Gastroesophageal sphincter (tissue), 4 donors: ENCODE measurements around the gene MVD. TPM values are rescaled to one million over a fixed set of nuclear protein-coding genes. Genes with fewer than 3 reads are reported as not detected.

Experiments used
- ATAC-seq: fragments of 150-250 bp; one replicate; pipeline ENCODE4 v1.9.1; 2016; ENCODE audit warnings: mild to moderate bottlenecking, moderate library complexity
- H3K27ac ChIP-seq, 4 donors: fragments of 200-600 bp; sonication (generic) in 3 of 4; 1 replicate in 3 of 4; 2 replicates in 1 of 4; pipeline ENCODE4 v1.5.1; 2016 to 2019
- H3K27me3 ChIP-seq: fragments of 200-600 bp; sonication (generic); one replicate; pipeline ENCODE4 v1.5.1; 2019
- H3K36me3 ChIP-seq, 2 donors: fragments of 200-600 bp; sonication (generic); one replicate each; pipeline ENCODE4 v1.5.1; 2019; ENCODE audit warnings: control low read depth in 1 of 2
- H3K4me1 ChIP-seq, 3 donors: fragments of 200-600 bp; sonication (generic); 1 replicate in 2 of 3; 2 replicates in 1 of 3; pipeline ENCODE4 v1.5.1; 2016 to 2019; ENCODE audit warnings: control low read depth in 2 of 3
- H3K4me3 ChIP-seq, 2 donors: fragments of 200-600 bp; sonication (generic); one replicate each; pipeline ENCODE4 v1.5.1; 2019; ENCODE audit warnings: mild to moderate bottlenecking in 1 of 2, moderate library complexity in 1 of 2
- H3K9me3 ChIP-seq, 3 donors: fragments of 200-600 bp; sonication (generic); one replicate each; pipeline ENCODE4 v1.5.1; 2017 to 2019; ENCODE audit warnings: control low read depth in 2 of 3
- CTCF ChIP-seq, 4 experiments: fragments of 200-600 bp in 2 of 4; fragments of 450-650 bp in 2 of 4; sonication (generic) in 1 of 4; IDR thresholded peaks; one replicate each; pipeline ENCODE4 v1.5.1; 2017 to 2019; ENCODE audit warnings: antibody characterized with exemption in 4 of 4, mild to moderate bottlenecking in 2 of 4, moderate library complexity in 2 of 4
- EP300 ChIP-seq: sonication (generic); formaldehyde crosslinking; IDR thresholded peaks from one replicate; pipeline ENCODE4 v1.6.1; 2017; ENCODE audit warnings: antibody characterized with exemption, mild to moderate bottlenecking
- POLR2A ChIP-seq, 2 donors: fragments of 450-650 bp; IDR thresholded peaks; one replicate each; pipeline ENCODE4 v1.6.1; 2017; ENCODE audit warnings: antibody characterized with exemption in 2 of 2, mild to moderate bottlenecking in 2 of 2, moderate library complexity in 1 of 2
- POLR2AphosphoS5 ChIP-seq: sonication (generic); formaldehyde crosslinking; IDR thresholded peaks from one replicate; pipeline ENCODE4 v1.6.1; 2017; ENCODE audit warnings: antibody characterized with exemption
- WGBS, 2 donors: methylation state at CpG; one replicate each; pipeline ENCODE4 v1.1.5; 2018; ENCODE audit warnings: low coverage in 1 of 2; 5-methylcytosine and 5-hydroxymethylcytosine counted together
- total RNA-seq, 4 donors: library from RNA; depleted of rRNA; stranded (reverse); fragments of >200 nt; gene quantifications; one replicate each; pipeline ENCODE4 v1.1.0, GENCODE V29; 2016

MVD gene
- total RNA-seq, 4 donors from 2014 or later: 21.3 to 30.3 (median 26.6) TPM

GRCh38 chr16:88636488-88637265 is 26.2 kb downstream of the MVD start:
- no peak overlapping the region for H3K27ac ChIP-seq
- peaks cover 0 to 19% (median 3%) of the 10 kb centered on the region in 3 donors for H3K4me1 ChIP-seq
- no peaks in the 10 kb centered on the region for H3K9me3 ChIP-seq
- no peak for TF ChIP-seq POLR2AphosphoS5
- TF ChIP-seq POLR2A (IDR thresholded peaks at IDR 0.05): no peak
- H3K27me3 ChIP-seq: peaks cover 79% of the 10 kb centered on the region
- peaks cover 0 to 22% of the 10 kb centered on the region in 2 donors for H3K36me3 ChIP-seq
- no peak overlapping the region for H3K4me3 ChIP-seq
- WGBS, 2 donors: 80 to 90% methylated on average over 1 to 7 of the region's 23 CpGs
- ATAC-seq: no peak

DNA sequence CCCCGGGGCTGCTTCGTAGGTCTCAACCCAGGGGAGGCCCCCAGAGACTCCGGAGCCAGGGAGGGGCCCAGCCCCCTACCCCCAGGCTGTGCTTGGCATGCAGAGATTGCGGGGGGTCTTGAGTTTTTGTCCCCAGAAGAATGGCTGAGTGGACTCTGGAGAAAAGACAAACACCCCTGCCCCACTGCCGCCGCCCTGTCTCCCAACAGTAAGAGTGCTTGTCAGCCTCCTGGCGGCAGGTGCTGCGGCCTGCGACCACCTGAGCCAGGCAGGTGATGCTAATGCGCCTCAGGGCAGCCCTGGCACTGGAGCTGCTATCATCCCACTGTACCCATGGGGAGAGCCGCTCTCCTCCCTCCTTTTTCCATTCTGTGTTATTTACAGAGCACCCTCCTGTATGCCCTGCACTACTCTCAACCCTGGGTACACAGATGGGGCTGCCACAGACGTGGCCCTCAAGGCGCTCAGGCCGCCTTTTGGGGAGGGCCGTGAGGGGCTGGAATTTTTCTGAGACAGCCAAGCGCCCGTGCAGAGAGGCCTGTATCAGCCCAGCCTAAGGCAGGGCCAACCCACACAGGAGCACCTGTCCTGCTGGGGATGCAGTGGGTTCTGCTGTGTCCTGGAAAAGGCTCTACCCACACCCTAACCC is 27.1 kb downstream of the MVD start:
- TF ChIP-seq POLR2AphosphoS5: no peak
- TF ChIP-seq EP300: no peak
- TF ChIP-seq POLR2A (IDR thresholded peaks at IDR 0.05): no peak
- no peak for TF ChIP-seq CTCF (IDR thresholded peaks at IDR 0.05)
- H3K4me1 ChIP-seq: peaks cover 0 to 19% (median 3%) of the 10 kb centered on the region in 3 donors
- H3K9me3 ChIP-seq: no peaks in the 10 kb centered on the region
- no peak overlapping the region for H3K4me3 ChIP-seq
- H3K36me3 ChIP-seq: peaks cover 0 to 31% of the 10 kb centered on the region in 2 donors
- 90% methylated on average over 2 of the region's 17 CpGs; no CpG with 5 or more reads in 1 of the 2 donors for WGBS, 2 donors
- H3K27ac ChIP-seq: no peak overlapping the region
- ATAC-seq: no peak
- peaks cover 73% of the 10 kb centered on the region for H3K27me3 ChIP-seq

DNA sequence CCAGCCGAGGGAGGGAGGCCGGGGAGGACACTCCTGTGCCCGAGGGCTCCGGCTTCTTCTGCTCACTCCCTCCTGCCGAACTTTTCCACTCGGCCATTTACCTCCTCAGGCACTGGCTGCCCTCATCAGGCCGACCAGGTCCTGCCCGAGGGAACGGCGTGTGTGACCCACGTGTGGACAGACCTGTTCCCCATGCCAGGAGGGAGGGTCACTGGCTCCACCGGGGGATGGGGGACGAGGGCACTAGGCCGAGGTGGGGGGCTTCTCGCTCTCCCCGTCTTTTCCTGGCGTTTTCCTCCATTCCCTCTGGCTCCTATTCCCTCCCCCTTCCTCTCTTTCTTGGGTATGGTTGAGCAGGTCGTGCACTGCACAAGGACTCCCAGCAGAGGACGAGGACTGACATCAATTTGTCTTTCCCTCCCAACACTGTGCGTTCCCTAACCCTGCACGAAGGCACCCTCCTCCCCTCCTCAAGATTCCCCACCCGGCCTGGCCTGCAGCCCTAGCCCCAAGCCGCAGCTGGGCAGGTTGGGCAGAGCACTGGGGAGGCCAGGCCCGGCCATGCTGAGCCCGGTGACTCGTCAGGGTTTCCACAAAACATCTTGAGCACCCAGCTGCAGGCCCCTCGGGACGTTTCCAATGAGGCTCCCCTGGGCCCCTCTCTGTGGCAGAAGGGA is 27.8 kb downstream of the MVD start:
- TF ChIP-seq POLR2AphosphoS5 (no peak), EP300 (no peak), POLR2A (IDR thresholded peaks at IDR 0.05) (no peak), CTCF (IDR thresholded peaks at IDR 0.05) (peak in 1 of 4 experiments; percentile 2)
- H3K4me3 ChIP-seq: peak overlapping the region in 1 of 2 donors; percentile 46
- H3K9me3 ChIP-seq: no peaks in the 10 kb centered on the region
- H3K4me1 ChIP-seq: peaks cover 0 to 19% (median 3%) of the 10 kb centered on the region in 3 donors
- peaks cover 0 to 38% of the 10 kb centered on the region in 2 donors for H3K36me3 ChIP-seq
- peaks cover 66% of the 10 kb centered on the region for H3K27me3 ChIP-seq
- peak overlapping the region in 1 of 4 donors; percentile 41 for H3K27ac ChIP-seq
- no peak for ATAC-seq
- WGBS, 2 donors: 43 to 69% methylated on average over 5 of the region's 28 CpGs

DNA sequence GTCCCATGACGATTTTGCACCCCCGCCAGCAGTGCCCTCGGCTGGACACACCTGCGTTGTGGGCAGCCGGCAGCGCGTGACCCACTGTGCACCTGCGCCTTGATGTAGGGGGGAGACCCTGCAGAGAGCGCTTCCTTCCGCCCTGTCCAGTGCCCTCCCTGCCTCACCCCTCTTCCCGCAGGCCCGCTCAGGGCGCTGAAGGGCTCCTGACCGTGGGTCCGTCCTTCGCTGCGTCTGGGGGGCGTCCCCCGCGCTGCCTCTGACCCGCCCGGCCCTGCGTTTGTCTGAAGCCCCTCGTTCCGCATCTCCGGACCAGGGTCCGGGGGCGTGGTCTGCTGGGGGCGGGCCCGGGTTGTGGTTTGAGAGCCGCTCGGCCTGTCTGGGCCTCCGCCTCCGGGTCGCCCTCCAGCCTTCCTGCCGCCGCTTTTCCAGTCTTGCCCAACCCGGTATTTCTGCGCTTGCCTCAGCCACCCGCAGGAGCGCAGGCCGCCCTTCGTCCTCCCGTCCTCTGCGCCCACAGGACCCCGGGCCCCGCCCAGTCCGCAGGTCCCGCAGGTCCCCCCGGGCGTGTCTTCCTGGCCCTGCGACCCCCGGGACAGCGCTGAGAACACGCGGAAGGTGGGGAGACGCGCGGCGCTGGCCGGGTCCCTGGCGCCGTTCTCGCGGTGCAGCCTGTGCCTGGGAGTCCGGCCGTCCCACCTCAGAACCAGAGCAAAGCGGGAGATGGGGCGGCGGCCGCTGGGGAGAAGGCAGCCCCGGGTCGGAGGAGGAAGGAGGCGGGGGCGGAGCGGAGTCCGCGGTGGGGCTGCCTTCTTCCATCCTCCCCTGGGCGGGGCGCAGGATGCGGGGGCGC is 28.5 kb downstream of the MVD start:
- no peaks in the 10 kb centered on the region for H3K9me3 ChIP-seq
- peak overlapping the region in 1 of 2 donors; percentile 46 for H3K4me3 ChIP-seq
- H3K36me3 ChIP-seq: peaks cover 0 to 46% of the 10 kb centered on the region in 2 donors
- TF ChIP-seq CTCF (IDR thresholded peaks at IDR 0.05) (peak in 1 of 4 experiments; percentile 10), POLR2A (IDR thresholded peaks at IDR 0.05) (no peak)
- peaks cover 0 to 19% (median 3%) of the 10 kb centered on the region in 3 donors for H3K4me1 ChIP-seq
- peak; percentile 5 for ATAC-seq
- WGBS, 2 donors: no CpG with 5 or more reads among the region's 82 CpGs
- peak overlapping the region in 1 of 4 donors; percentile 41 for H3K27ac ChIP-seq
- H3K27me3 ChIP-seq: peaks cover 59% of the 10 kb centered on the region
